Parathyroid adenoma (tissue), 2 donors: ENCODE measurements around the gene CAPN5.

Source experiments
- H2AFZ ChIP-seq: fragments of 300-600 bp; sonication (generic); one replicate; pipeline ENCODE4 v1.7.0; 2017; ENCODE audit warnings: antibody characterized with exemption, mild to moderate bottlenecking
- H3K27ac ChIP-seq: fragments of 300-600 bp; sonication (generic); one replicate; pipeline ENCODE4 v1.7.0; 2017
- H3K27me3 ChIP-seq: fragments of 300-600 bp; sonication (generic); one replicate; pipeline ENCODE4 v1.7.0; 2017; ENCODE audit warnings: low read length; ENCODE audit not compliant: control insufficient read depth, insufficient read depth
- H3K36me3 ChIP-seq: fragments of 300-600 bp; sonication (generic); one replicate; pipeline ENCODE4 v1.7.0; 2017; ENCODE audit warnings: low read length; ENCODE audit not compliant: control insufficient read depth, insufficient read depth
- H3K4me1 ChIP-seq: fragments of 300-600 bp; sonication (generic); one replicate; pipeline ENCODE4 v1.7.0; 2017; ENCODE audit warnings: control low read depth
- H3K4me2 ChIP-seq: fragments of 300-600 bp; sonication (generic); one replicate; pipeline ENCODE4 v1.7.0; 2017; ENCODE audit warnings: low read length
- H3K4me3 ChIP-seq: fragments of 300-600 bp; sonication (generic); one replicate; pipeline ENCODE4 v1.7.0; 2017; ENCODE audit warnings: low read depth, low read length
- H3K79me2 ChIP-seq: fragments of 300-600 bp; sonication (generic); one replicate; pipeline ENCODE4 v1.7.0; 2017; ENCODE audit warnings: control low read depth
- H3K9ac ChIP-seq: fragments of 300-600 bp; sonication (generic); one replicate; pipeline ENCODE4 v1.7.0; 2017; ENCODE audit warnings: mild to moderate bottlenecking
- H3K9me3 ChIP-seq: fragments of 300-600 bp; sonication (generic); one replicate; pipeline ENCODE4 v1.7.0; 2017; ENCODE audit warnings: low read length; ENCODE audit not compliant: control insufficient read depth
- CTCF ChIP-seq: fragments of 300-600 bp; sonication (generic); IDR thresholded peaks from one replicate; pipeline ENCODE4 v1.7.0; 2017; ENCODE audit warnings: antibody characterized with exemption, mild to moderate bottlenecking
- donor health status: primary hyperparathyroidism.

CAPN5 gene

DNA sequence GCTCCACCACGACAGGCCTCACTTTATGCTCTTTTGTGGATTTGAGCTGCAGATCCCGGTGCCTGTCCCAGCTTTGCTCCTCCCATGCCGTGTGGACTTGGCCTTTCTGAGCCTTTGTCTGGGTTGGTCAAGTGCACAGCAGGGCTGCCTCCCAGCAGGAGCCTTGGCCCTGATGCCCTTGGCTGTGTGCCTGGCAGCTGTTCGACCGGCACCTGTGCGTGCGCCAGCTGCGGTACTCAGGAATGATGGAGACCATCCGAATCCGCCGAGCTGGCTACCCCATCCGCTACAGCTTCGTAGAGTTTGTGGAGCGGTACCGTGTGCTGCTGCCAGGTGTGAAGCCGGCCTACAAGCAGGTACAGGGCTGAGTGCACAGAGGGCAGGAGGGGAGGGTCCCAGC, 107.8 kb downstream of the CAPN5 start:
- Histone ChIP-seq H2AFZ (no peak overlapping the region), H3K4me1 (no peaks in the 10 kb centered on the region), H3K4me2 (no peak overlapping the region), H3K9ac (no peak overlapping the region), H3K36me3 (no peaks in the 10 kb centered on the region), H3K27ac (no peak overlapping the region), H3K27me3 (no peaks in the 10 kb centered on the region), H3K9me3 (no peaks in the 10 kb centered on the region), H3K4me3 (no peak overlapping the region), H3K79me2 (no peaks in the 10 kb centered on the region)
- no peak for TF ChIP-seq CTCF

DNA sequence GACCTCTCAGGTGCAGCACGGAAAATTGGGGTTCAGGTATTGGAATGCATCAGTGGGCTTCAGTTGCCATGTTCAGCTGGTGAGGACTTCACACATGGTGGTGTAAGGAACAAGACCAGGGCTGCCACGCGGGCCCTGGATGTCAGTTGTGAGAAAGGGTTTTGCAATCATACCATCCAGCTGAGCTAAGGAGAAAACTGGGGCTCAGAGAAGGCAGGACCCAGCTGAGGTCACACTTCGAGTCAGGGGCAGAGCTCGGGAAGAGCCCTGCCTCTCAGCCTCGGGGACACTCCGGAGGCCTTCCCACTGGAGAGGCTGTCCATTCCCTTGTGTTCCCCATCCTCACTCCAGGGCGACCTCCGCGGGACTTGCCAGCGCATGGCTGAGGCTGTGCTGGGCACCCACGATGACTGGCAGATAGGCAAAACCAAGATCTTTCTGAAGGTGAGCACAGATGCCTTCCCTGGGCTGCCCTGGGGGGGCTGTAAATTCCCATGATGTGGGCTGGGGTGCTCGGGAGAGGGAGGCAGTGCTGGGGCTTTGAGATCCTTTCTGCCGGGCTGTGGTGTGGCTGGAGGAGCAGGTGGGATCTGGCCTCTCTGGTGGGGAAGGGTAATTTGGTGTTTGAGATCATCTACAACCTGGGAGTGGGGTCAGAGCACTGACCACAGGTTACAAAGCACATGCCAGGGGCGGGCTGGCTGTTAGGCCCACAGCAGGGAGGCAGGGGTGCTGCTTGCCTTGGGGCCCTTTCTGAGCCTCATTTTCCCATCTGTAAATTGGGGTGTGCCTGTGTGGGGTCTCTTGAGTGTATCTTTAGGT, 108.5 kb downstream of the CAPN5 start:
- Histone ChIP-seq H3K9ac (no peak overlapping the region), H3K9me3 (no peaks in the 10 kb centered on the region), H3K79me2 (no peaks in the 10 kb centered on the region), H3K27me3 (no peaks in the 10 kb centered on the region), H3K27ac (no peak overlapping the region), H3K4me1 (no peaks in the 10 kb centered on the region), H3K4me3 (no peak overlapping the region), H3K4me2 (no peak overlapping the region), H2AFZ (no peak overlapping the region), H3K36me3 (no peaks in the 10 kb centered on the region)
- TF ChIP-seq CTCF, result no peak
